Liver (tissue), 9 donors: ENCODE measurements around the gene HS3ST4. TPM values are rescaled to one million over a fixed set of nuclear protein-coding genes. Genes with fewer than 3 reads are reported as not detected.

Experiments
- DNase-seq: peaks from one replicate; pipeline ENCODE4 v3.0.0-alpha.2; 2017; ENCODE audit warnings: low spot score
- H3K27ac ChIP-seq, 2 donors: one replicate each; pipeline ENCODE4 v1.7.0; 2013; ENCODE audit warnings: inconsistent platforms in 2 of 2, low read length in 2 of 2, control low read depth in 1 of 2, low read depth in 1 of 2, mild to moderate bottlenecking in 1 of 2
- H3K27me3 ChIP-seq, 4 donors: one replicate each; pipeline versions ENCODE4 v1.6.1 to v1.7.0; 2013; ENCODE audit warnings: low read length in 3 of 4, inconsistent platforms in 1 of 4, mild to moderate bottlenecking in 1 of 4, moderate library complexity in 1 of 4; ENCODE audit not compliant: control insufficient read depth in 4 of 4, insufficient read depth in 4 of 4
- H3K36me3 ChIP-seq, 4 donors: one replicate each; pipeline versions ENCODE4 v1.6.1 to v1.7.0; 2013; ENCODE audit warnings: low read length in 3 of 4, mild to moderate bottlenecking in 3 of 4, low read depth in 1 of 4, moderate library complexity in 1 of 4; ENCODE audit not compliant: control insufficient read depth in 4 of 4, insufficient read depth in 3 of 4
- H3K4me1 ChIP-seq, 4 donors: one replicate each; pipeline versions ENCODE4 v1.6.1 to v1.7.0; 2013; ENCODE audit warnings: low read length in 3 of 4, mild to moderate bottlenecking in 3 of 4, moderate library complexity in 1 of 4; ENCODE audit not compliant: control insufficient read depth in 4 of 4, insufficient read depth in 4 of 4
- H3K4me3 ChIP-seq, 3 donors: one replicate each; pipeline versions ENCODE4 v1.6.1 to v1.7.0; 2013; ENCODE audit warnings: low read length in 3 of 3, control low read depth in 1 of 3, low read depth in 1 of 3, mild to moderate bottlenecking in 1 of 3
- H3K9ac ChIP-seq, 2 donors: one replicate each; pipeline ENCODE4 v1.7.0; 2013; ENCODE audit warnings: low read length in 2 of 2, mild to moderate bottlenecking in 2 of 2, moderate library complexity in 2 of 2, control low read depth in 1 of 2, low read depth in 1 of 2
- H3K9me3 ChIP-seq, 4 donors: one replicate each; pipeline versions ENCODE4 v1.6.1 to v1.7.0; 2013; ENCODE audit warnings: low read length in 3 of 4; ENCODE audit not compliant: control insufficient read depth in 4 of 4
- FOXA1 ChIP-seq: IDR thresholded peaks from 2 replicates; pipeline ENCODE4 v1.6.1; 2016; ENCODE audit warnings: antibody characterized with exemption
- GABPA ChIP-seq, 2 donors: IDR thresholded peaks in 1 of 2; conservative IDR thresholded peaks in 1 of 2; 2 replicates each; pipeline ENCODE4 v1.6.1; 2016; ENCODE audit warnings: antibody characterized with exemption in 2 of 2, mild to moderate bottlenecking in 1 of 2, moderate library complexity in 1 of 2
- HNF4A ChIP-seq, 2 donors: conservative IDR thresholded peaks; 2 replicates each; pipeline ENCODE4 v1.6.1; 2016; ENCODE audit warnings: antibody characterized with exemption in 2 of 2, mild to moderate bottlenecking in 2 of 2
- JUND ChIP-seq, 2 donors: IDR thresholded peaks; 2 replicates each; pipeline ENCODE4 v1.6.1; 2016; ENCODE audit warnings: antibody characterized with exemption in 2 of 2
- NR2F2 ChIP-seq: IDR thresholded peaks from 2 replicates; pipeline ENCODE4 v1.6.1; 2016; ENCODE audit warnings: antibody characterized with exemption
- RAD21 ChIP-seq, 2 donors: IDR thresholded peaks; 2 replicates each; pipeline ENCODE4 v1.6.1; 2016; ENCODE audit warnings: antibody characterized with exemption in 2 of 2, mild to moderate bottlenecking in 2 of 2
- RXRA ChIP-seq, 2 donors: IDR thresholded peaks; 2 replicates each; pipeline ENCODE4 v1.6.1; 2017 to 2018; ENCODE audit warnings: antibody characterized with exemption in 2 of 2, mild to moderate bottlenecking in 1 of 2
- SP1 ChIP-seq: IDR thresholded peaks from 2 replicates; pipeline ENCODE4 v1.6.1; 2018; ENCODE audit warnings: antibody characterized with exemption, mild to moderate bottlenecking
- TAF1 ChIP-seq: conservative IDR thresholded peaks from 2 replicates; pipeline ENCODE4 v1.6.1; 2016; ENCODE audit warnings: antibody characterized with exemption, mild to moderate bottlenecking
- YY1 ChIP-seq: IDR thresholded peaks from 2 replicates; pipeline ENCODE4 v1.6.1; 2016; ENCODE audit warnings: antibody characterized with exemption, mild to moderate bottlenecking
- WGBS: extraction: QIAGEN DNeasy Blood & Tissue Kit; methylation state at CpG from one replicate; pipeline ENCODE4 v1.1.7; 2013; 5-methylcytosine and 5-hydroxymethylcytosine counted together
- polyA plus RNA-seq, 2 donors: library from polyadenylated mRNA; stranded (reverse) in 1 of 2; unstranded in 1 of 2; fragments of 200-250 nt in 1 of 2; fragments of >200 nt in 1 of 2; fragmentation: Nextera tagmentation in 1 of 2; extraction: Ambion mirVana in 1 of 2; gene quantifications; one replicate each; pipeline versions ENCODE4 v1.2.1 to v1.2.3, GENCODE V29; 2013 to 2015
- total RNA-seq, 2 donors: library from RNA; depleted of rRNA; stranded (reverse); fragments of >200 nt; gene quantifications; one replicate each; pipeline ENCODE4 v1.2.3, GENCODE V29; 2014
- TF ChIP-seq, protein P1 (sequence below): IDR thresholded peaks from 2 replicates; pipeline ENCODE4 v1.6.1; 2016; ENCODE audit warnings: antibody characterized with exemption
- TF ChIP-seq, protein P2 (sequence below): IDR thresholded peaks from 2 replicates; pipeline ENCODE4 v1.6.1; 2016; ENCODE audit warnings: antibody characterized with exemption
- TF ChIP-seq, protein P3 (sequence below): fragments of 150-350 bp; IDR thresholded peaks from 2 replicates; pipeline ENCODE4 v1.5.1; 2017; ENCODE audit warnings: improper control_type of control experiment, low read depth, low read length; ENCODE audit not compliant: missing input control
- TF ChIP-seq, protein P4 (sequence below): IDR thresholded peaks from 2 replicates; pipeline ENCODE4 v1.6.1; 2016; ENCODE audit warnings: antibody characterized with exemption
- TF ChIP-seq, protein P5 (sequence below): IDR thresholded peaks from 2 replicates; pipeline ENCODE4 v1.6.1; 2016; ENCODE audit warnings: antibody characterized with exemption, mild to moderate bottlenecking
- donor health status: healthy.
- donor health status: healthy.
- donor health status: healthy.
- donor health status: healthy.
- donor health status: healthy.

Gene HS3ST4
- total and polyA plus RNA-seq, 4 donors, result not detected

DNA sequence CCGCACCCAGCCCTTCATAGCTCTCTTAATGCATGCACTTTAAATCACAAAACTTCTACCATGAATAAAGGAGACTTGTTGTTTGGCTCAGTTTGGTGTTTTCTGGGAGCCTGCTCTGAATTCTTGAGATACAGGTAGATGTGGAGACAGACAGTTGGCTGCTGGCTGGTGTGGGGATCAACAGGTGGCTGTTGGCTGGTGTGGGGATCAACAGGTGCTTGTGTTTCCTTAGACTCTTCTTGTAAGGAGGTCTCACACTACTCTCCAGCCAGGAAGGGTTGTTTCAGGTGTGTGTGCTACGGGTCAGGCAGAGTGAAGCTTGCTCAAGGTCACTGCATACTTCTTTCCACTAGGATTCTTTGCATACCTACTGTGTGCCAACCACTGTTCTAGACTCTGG lies 265.9 kb downstream of the HS3ST4 start:
- 81% methylated on average over 2 of the region's 2 CpGs for WGBS
- DNase-seq, result no peak
- no peak overlapping the region for H3K27ac ChIP-seq
- no peak overlapping the region for H3K4me3 ChIP-seq
- TF ChIP-seq SP1 (no peak), HNF4A (conservative IDR thresholded peaks at IDR 0.05) (no peak), RAD21 (IDR thresholded peaks at IDR 0.05) (no peak), NR2F2 (no peak), JUND (IDR thresholded peaks at IDR 0.05) (no peak), FOXA1 (no peak), TAF1 (no peak), GABPA (IDR thresholded peaks at IDR 0.05 in 1 of 2, conservative IDR thresholded peaks at IDR 0.05 in 1 of 2) (no peak), RXRA (IDR thresholded peaks at IDR 0.05) (no peak), YY1 (no peak)
- TF ChIP-seq, protein P1, sequence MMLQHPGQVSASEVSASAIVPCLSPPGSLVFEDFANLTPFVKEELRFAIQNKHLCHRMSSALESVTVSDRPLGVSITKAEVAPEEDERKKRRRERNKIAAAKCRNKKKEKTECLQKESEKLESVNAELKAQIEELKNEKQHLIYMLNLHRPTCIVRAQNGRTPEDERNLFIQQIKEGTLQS, result no peak
- TF ChIP-seq, protein P2, sequence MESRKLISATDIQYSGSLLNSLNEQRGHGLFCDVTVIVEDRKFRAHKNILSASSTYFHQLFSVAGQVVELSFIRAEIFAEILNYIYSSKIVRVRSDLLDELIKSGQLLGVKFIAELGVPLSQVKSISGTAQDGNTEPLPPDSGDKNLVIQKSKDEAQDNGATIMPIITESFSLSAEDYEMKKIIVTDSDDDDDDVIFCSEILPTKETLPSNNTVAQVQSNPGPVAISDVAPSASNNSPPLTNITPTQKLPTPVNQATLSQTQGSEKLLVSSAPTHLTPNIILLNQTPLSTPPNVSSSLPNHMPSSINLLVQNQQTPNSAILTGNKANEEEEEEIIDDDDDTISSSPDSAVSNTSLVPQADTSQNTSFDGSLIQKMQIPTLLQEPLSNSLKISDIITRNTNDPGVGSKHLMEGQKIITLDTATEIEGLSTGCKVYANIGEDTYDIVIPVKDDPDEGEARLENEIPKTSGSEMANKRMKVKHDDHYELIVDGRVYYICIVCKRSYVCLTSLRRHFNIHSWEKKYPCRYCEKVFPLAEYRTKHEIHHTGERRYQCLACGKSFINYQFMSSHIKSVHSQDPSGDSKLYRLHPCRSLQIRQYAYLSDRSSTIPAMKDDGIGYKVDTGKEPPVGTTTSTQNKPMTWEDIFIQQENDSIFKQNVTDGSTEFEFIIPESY, result no peak
- TF ChIP-seq, protein P3, sequence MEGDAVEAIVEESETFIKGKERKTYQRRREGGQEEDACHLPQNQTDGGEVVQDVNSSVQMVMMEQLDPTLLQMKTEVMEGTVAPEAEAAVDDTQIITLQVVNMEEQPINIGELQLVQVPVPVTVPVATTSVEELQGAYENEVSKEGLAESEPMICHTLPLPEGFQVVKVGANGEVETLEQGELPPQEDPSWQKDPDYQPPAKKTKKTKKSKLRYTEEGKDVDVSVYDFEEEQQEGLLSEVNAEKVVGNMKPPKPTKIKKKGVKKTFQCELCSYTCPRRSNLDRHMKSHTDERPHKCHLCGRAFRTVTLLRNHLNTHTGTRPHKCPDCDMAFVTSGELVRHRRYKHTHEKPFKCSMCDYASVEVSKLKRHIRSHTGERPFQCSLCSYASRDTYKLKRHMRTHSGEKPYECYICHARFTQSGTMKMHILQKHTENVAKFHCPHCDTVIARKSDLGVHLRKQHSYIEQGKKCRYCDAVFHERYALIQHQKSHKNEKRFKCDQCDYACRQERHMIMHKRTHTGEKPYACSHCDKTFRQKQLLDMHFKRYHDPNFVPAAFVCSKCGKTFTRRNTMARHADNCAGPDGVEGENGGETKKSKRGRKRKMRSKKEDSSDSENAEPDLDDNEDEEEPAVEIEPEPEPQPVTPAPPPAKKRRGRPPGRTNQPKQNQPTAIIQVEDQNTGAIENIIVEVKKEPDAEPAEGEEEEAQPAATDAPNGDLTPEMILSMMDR, result no peak
- TF ChIP-seq, protein P4, sequence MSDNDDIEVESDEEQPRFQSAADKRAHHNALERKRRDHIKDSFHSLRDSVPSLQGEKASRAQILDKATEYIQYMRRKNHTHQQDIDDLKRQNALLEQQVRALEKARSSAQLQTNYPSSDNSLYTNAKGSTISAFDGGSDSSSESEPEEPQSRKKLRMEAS, result no peak
- TF ChIP-seq, protein P5, sequence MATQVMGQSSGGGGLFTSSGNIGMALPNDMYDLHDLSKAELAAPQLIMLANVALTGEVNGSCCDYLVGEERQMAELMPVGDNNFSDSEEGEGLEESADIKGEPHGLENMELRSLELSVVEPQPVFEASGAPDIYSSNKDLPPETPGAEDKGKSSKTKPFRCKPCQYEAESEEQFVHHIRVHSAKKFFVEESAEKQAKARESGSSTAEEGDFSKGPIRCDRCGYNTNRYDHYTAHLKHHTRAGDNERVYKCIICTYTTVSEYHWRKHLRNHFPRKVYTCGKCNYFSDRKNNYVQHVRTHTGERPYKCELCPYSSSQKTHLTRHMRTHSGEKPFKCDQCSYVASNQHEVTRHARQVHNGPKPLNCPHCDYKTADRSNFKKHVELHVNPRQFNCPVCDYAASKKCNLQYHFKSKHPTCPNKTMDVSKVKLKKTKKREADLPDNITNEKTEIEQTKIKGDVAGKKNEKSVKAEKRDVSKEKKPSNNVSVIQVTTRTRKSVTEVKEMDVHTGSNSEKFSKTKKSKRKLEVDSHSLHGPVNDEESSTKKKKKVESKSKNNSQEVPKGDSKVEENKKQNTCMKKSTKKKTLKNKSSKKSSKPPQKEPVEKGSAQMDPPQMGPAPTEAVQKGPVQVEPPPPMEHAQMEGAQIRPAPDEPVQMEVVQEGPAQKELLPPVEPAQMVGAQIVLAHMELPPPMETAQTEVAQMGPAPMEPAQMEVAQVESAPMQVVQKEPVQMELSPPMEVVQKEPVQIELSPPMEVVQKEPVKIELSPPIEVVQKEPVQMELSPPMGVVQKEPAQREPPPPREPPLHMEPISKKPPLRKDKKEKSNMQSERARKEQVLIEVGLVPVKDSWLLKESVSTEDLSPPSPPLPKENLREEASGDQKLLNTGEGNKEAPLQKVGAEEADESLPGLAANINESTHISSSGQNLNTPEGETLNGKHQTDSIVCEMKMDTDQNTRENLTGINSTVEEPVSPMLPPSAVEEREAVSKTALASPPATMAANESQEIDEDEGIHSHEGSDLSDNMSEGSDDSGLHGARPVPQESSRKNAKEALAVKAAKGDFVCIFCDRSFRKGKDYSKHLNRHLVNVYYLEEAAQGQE, result no peak
- peaks cover 0 to 5% (median 0%) of the 10 kb centered on the region in 4 donors for H3K9me3 ChIP-seq
- no peaks in the 10 kb centered on the region for H3K4me1 ChIP-seq
- H3K36me3 ChIP-seq, result no peaks in the 10 kb centered on the region
- H3K27me3 ChIP-seq, result no peaks in the 10 kb centered on the region
- H3K9ac ChIP-seq, result no peak overlapping the region

DNA sequence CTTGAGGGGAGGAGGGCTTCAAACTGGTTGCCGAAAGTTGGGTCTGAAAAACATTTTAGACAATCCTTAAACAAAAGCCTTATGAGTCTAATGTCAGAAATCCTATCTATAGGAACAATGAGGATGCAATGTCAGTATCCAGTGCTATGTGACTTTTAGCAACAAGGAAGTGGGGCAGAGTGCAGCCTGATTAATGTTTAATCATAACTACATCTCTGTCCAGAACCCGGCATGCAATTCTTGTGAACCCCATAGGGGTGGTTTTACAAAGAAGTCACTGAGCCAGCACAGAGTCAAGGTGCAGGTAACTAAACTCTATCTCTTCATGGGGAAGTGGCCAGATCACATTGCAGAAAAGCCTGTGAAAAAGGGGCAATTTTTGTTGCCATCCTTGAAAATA lies 267.5 kb downstream of the HS3ST4 start:
- 56% methylated on average over 2 of the region's 2 CpGs for WGBS
- no peaks in the 10 kb centered on the region for H3K36me3 ChIP-seq
- no peak for DNase-seq

More for the DNA sequence above, 267.5 kb downstream of the HS3ST4 start:
- Histone ChIP-seq H3K9ac (no peak overlapping the region), H3K9me3 (peaks cover 0 to 2% (median 0%) of the 10 kb centered on the region in 4 donors), H3K27ac (no peak overlapping the region), H3K4me3 (no peak overlapping the region), H3K4me1 (no peaks in the 10 kb centered on the region), H3K27me3 (no peaks in the 10 kb centered on the region)
- TF ChIP-seq, protein P5, result no peak
- TF ChIP-seq SP1, result no peak
